GM18517 (cell line): ENCODE data around the gene TBC1D1.
"Not testable (repeated sequence)": the region's sequence is repeated elsewhere in the genome, so short reads cannot be mapped to it uniquely, and the experiment has no call there.

ENCODE experiments used
- ATAC-seq: cut with Tn5 transposase; IDR thresholded peaks from one replicate; pipeline ENCODE4 v1.9.1; 2021; ENCODE audit warnings: mild to moderate bottlenecking, moderate library complexity; ENCODE audit not compliant: unreplicated experiment

Gene TBC1D1

GRCh38 chr4:37917388-37917787, 26.5 kb downstream of the TBC1D1 start:
- ATAC-seq = no peak

- no peak for ATAC-seq
These were observed 27.8 kb downstream of the TBC1D1 start for GRCh38 chr4:37918653-37919052.

- no peak for ATAC-seq
These were observed 31.4 kb downstream of the TBC1D1 start for GRCh38 chr4:37922328-37922727.

GRCh38 chr4:37923089-37923488, 32.2 kb downstream of the TBC1D1 start:
- ATAC-seq = not testable (repeated sequence)

- no peak for ATAC-seq
These were observed 34.1 kb downstream of the TBC1D1 start for GRCh38 chr4:37924946-37925345.

GRCh38 chr4:37927434-37927833, 36.5 kb downstream of the TBC1D1 start:
- no peak for ATAC-seq

GRCh38 chr4:37928426-37929416, 37.8 kb downstream of the TBC1D1 start:
- no peak for ATAC-seq

- ATAC-seq = no peak
These were observed 43.2 kb downstream of the TBC1D1 start for GRCh38 chr4:37934096-37934495.

GRCh38 chr4:37934609-37935008, 43.7 kb downstream of the TBC1D1 start:
- no peak for ATAC-seq

GRCh38 chr4:37935026-37935425, 44.1 kb downstream of the TBC1D1 start:
- no peak for ATAC-seq

- no peak for ATAC-seq
These were observed 46.1 kb downstream of the TBC1D1 start for GRCh38 chr4:37936889-37937498.

GRCh38 chr4:37938208-37938607, 47.3 kb downstream of the TBC1D1 start:
- ATAC-seq = no peak

GRCh38 chr4:37946503-37947179, 55.8 kb downstream of the TBC1D1 start:
- no peak for ATAC-seq

- ATAC-seq = no peak
These were observed 57.7 kb downstream of the TBC1D1 start for GRCh38 chr4:37948542-37948941.

GRCh38 chr4:37949636-37950426, 58.9 kb downstream of the TBC1D1 start:
- ATAC-seq = no peak

GRCh38 chr4:37951461-37952352, 60.8 kb downstream of the TBC1D1 start:
- no peak for ATAC-seq

- ATAC-seq = no peak
These were observed 62.3 kb downstream of the TBC1D1 start for GRCh38 chr4:37953156-37953555.

- ATAC-seq = no peak
These were observed 62.9 kb downstream of the TBC1D1 start for GRCh38 chr4:37953620-37954293.

GRCh38 chr4:37956941-37957340, 66.1 kb downstream of the TBC1D1 start:
- no peak for ATAC-seq
